ENCODE data around the gene PPP1R1A.

DNA sequence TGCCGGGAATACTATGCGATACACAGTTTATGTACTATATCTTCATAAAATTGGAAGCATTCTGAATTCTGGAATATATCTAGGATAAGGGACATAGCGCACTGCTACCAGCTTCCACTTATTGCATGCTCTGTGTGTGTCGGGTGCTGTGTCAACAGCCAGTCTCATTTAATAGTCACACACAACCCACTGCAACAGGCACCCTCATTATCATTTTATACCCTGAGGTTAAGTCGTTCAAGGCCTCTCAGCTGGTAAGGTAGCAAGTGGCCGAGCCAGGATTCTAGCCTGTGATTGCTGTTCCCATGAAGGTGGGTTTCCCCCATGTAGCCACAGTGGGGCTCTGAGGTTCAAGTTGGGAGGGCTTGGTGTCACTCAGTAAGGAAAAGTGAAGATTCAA, 7.0 kb downstream of the PPP1R1A start:
- TF ChIP-seq, protein P1, sequence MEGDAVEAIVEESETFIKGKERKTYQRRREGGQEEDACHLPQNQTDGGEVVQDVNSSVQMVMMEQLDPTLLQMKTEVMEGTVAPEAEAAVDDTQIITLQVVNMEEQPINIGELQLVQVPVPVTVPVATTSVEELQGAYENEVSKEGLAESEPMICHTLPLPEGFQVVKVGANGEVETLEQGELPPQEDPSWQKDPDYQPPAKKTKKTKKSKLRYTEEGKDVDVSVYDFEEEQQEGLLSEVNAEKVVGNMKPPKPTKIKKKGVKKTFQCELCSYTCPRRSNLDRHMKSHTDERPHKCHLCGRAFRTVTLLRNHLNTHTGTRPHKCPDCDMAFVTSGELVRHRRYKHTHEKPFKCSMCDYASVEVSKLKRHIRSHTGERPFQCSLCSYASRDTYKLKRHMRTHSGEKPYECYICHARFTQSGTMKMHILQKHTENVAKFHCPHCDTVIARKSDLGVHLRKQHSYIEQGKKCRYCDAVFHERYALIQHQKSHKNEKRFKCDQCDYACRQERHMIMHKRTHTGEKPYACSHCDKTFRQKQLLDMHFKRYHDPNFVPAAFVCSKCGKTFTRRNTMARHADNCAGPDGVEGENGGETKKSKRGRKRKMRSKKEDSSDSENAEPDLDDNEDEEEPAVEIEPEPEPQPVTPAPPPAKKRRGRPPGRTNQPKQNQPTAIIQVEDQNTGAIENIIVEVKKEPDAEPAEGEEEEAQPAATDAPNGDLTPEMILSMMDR (IDR thresholded peaks at IDR 0.05; ENCODE audit: low read depth, low read length), result no peak
- TF ChIP-seq MYC (IDR thresholded peaks at IDR 0.05; ENCODE audit: low read depth, low read length), result no peak
- no peak for TF ChIP-seq POLR2A (IDR thresholded peaks at IDR 0.05; ENCODE audit: extremely low read depth, insufficient read length)
- TF ChIP-seq, protein P2, sequence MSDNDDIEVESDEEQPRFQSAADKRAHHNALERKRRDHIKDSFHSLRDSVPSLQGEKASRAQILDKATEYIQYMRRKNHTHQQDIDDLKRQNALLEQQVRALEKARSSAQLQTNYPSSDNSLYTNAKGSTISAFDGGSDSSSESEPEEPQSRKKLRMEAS (IDR thresholded peaks at IDR 0.05; ENCODE audit: low read depth, low read length), result no peak
